MCF 10A (cell line): ENCODE measurements around the gene MAN1C1. TPM values are rescaled to one million over a fixed set of nuclear protein-coding genes. Genes with fewer than 3 reads are reported as not detected.

Experiments used
- BruUV-seq: library from RNA; stranded (reverse); fragments of 400-500 nt; replicated peaks from 2 replicates; lab custom pipeline; 2021; lab: Mats Ljungman, UMichigan
- CTCF ChIA-PET: fragments of 300-600 bp; sonication (Branson Sonifier 250); formaldehyde crosslinking; extraction: SDS; loops from one replicate; lab custom pipeline; 2021; ENCODE audit warnings: antibody characterized with exemption, inconsistent platforms; lab: Yijun Ruan, JAX
- POLR2A ChIA-PET: fragments of 300-600, 350-650 bp; sonication (Branson Sonifier 250); formaldehyde crosslinking; extraction: SDS; loops from one replicate; lab custom pipeline; 2020; ENCODE audit warnings: antibody characterized with exemption, inconsistent platforms; lab: Yijun Ruan, JAX
- DNase-seq: peaks from one replicate; pipeline ENCODE4 v3.0.0-alpha.2; 2018; ENCODE audit not compliant: unreplicated experiment
- H3K27ac Mint-ChIP-seq: one replicate; pipeline ENCODE4 v1.8.0; 2022; ENCODE audit warnings: mild to moderate bottlenecking, low read depth, mixed read lengths; ENCODE audit not compliant: unreplicated experiment
- H3K27me3 Mint-ChIP-seq: one replicate; pipeline ENCODE4 v1.8.0; 2022; ENCODE audit warnings: mixed read lengths; ENCODE audit not compliant: insufficient read depth, unreplicated experiment
- H3K36me3 Mint-ChIP-seq: one replicate; pipeline ENCODE4 v1.8.0; 2022; ENCODE audit warnings: mild to moderate bottlenecking, moderate library complexity, mixed read lengths; ENCODE audit not compliant: insufficient read depth, unreplicated experiment
- H3K4me1 Mint-ChIP-seq: one replicate; pipeline ENCODE4 v1.8.0; 2022; ENCODE audit warnings: mixed read lengths; ENCODE audit not compliant: insufficient read depth, unreplicated experiment
- H3K4me3 Mint-ChIP-seq: one replicate; pipeline ENCODE4 v1.8.0; 2022; ENCODE audit warnings: mild to moderate bottlenecking, moderate library complexity, mixed read lengths; ENCODE audit not compliant: unreplicated experiment
- H3K9me3 Mint-ChIP-seq: one replicate; pipeline ENCODE4 v1.8.0; 2022; ENCODE audit warnings: mixed read lengths; ENCODE audit not compliant: unreplicated experiment
- CTCF ChIP-seq: fragments of 200-600 bp; IDR thresholded peaks from one replicate; pipeline ENCODE4 v1.8.0; 2022; ENCODE audit warnings: antibody characterized with exemption, mild to moderate bottlenecking; ENCODE audit not compliant: unreplicated experiment
- intact Hi-C: fragments of 100-400 bp; cut with micrococcal nuclease; formaldehyde crosslinking; loops from 2 replicates; pipeline ENCODE4 v1.14.1; 2022
- total RNA-seq: library from RNA; stranded (reverse); gene quantifications from 2 replicates; pipeline ENCODE4 v1.2.3, GENCODE V29; 2022

The MAN1C1 gene
- total RNA-seq, 1 experiment from 2014 or later = not detected

- TF ChIP-seq CTCF = no peak
- Mint-ChIP-seq H3K4me1 (no peaks in the 10 kb centered on the region), H3K36me3 (no peaks in the 10 kb centered on the region), H3K27ac (no peak overlapping the region), H3K4me3 (no peak overlapping the region), H3K27me3 (peaks cover 31% of the 10 kb centered on the region), H3K9me3 (no peaks in the 10 kb centered on the region)
- BruUV-seq = no TSS peak
- CTCF ChIA-PET = no interaction called here
- intact Hi-C loops = no loop called here
- POLR2A ChIA-PET = no interaction called here
- no peak for DNase-seq
Measured at GRCh38 chr1:25760871-25761270, 144.3 kb downstream of the MAN1C1 start.

GRCh38 chr1:25763493-25763892 is 146.9 kb downstream of the MAN1C1 start:
- intact Hi-C loops = no loop called here
- BruUV-seq = no TSS peak
- no peak overlapping the region for H3K27ac Mint-ChIP-seq
- H3K27me3 Mint-ChIP-seq = peaks cover 20% of the 10 kb centered on the region
- no peak overlapping the region for H3K4me3 Mint-ChIP-seq
- TF ChIP-seq CTCF = no peak
- CTCF ChIA-PET = interaction anchor here (0.6 kb wide), 1 partner anchor 38 kb away, joined by 4 read pairs; no protein-coding TSS in a partner anchor
- POLR2A ChIA-PET = no interaction called here
- no peaks in the 10 kb centered on the region for H3K36me3 Mint-ChIP-seq
- no peaks in the 10 kb centered on the region for H3K4me1 Mint-ChIP-seq
- H3K9me3 Mint-ChIP-seq = no peaks in the 10 kb centered on the region
- no peak for DNase-seq

- H3K4me1 Mint-ChIP-seq = no peaks in the 10 kb centered on the region
- BruUV-seq = no TSS peak
- H3K9me3 Mint-ChIP-seq = no peaks in the 10 kb centered on the region
- H3K27ac Mint-ChIP-seq = no peak overlapping the region
- CTCF ChIA-PET = no interaction called here
- POLR2A ChIA-PET = no interaction called here
- H3K4me3 Mint-ChIP-seq = no peak overlapping the region
- H3K36me3 Mint-ChIP-seq = no peaks in the 10 kb centered on the region
- TF ChIP-seq CTCF = no peak
- peaks cover 5% of the 10 kb centered on the region for H3K27me3 Mint-ChIP-seq
- DNase-seq = no peak
- intact Hi-C loops = no loop called here
Measured at GRCh38 chr1:25765136-25765922, 148.7 kb downstream of the MAN1C1 start.

- no peak overlapping the region for H3K4me3 Mint-ChIP-seq
- no peaks in the 10 kb centered on the region for H3K9me3 Mint-ChIP-seq
- ChIA-PET POLR2A (no interaction called here), CTCF (no interaction called here)
- H3K27me3 Mint-ChIP-seq = no peaks in the 10 kb centered on the region
- no peak overlapping the region for H3K27ac Mint-ChIP-seq
- H3K36me3 Mint-ChIP-seq = no peaks in the 10 kb centered on the region
- intact Hi-C loops = no loop called here
- H3K4me1 Mint-ChIP-seq = no peaks in the 10 kb centered on the region
- TF ChIP-seq CTCF = no peak
- DNase-seq = no peak
- no TSS peak for BruUV-seq
Measured at GRCh38 chr1:25765923-25766589, 149.5 kb downstream of the MAN1C1 start.
